Myocyte (in vitro differentiated cells): ENCODE measurements around the gene NSD1. TPM values are rescaled to one million over a fixed set of nuclear protein-coding genes. Genes with fewer than 3 reads are reported as not detected.
A peak's percentile ranks its signal among the peaks of the same experiment; 100 is the strongest.

Experiments
- DNase-seq: peaks from one replicate; pipeline ENCODE4 v3.0.0-alpha.2; 2012; ENCODE audit warnings: low read depth
- polyA plus RNA-seq: library from polyadenylated mRNA; unstranded; fragments of >200 nt; gene quantifications from one replicate; pipeline ENCODE4 v1.2.1, GENCODE V29; 2012; ENCODE audit warnings: missing spikeins
- total RNA-seq: library from RNA; depleted of rRNA; stranded (reverse); fragments of >200 nt; gene quantifications from 2 replicates; pipeline ENCODE4 v1.2.3, GENCODE V29; 2014

The NSD1 gene
- 37.0 and 39.6 TPM in 2 replicates for total RNA-seq
- 15.1 TPM for polyA plus RNA-seq

GRCh38 chr5:177133096-177133852 is at the start of gene NSD1:
Gene NSD1 (plus strand): TSS chr5:177133773. CDS start chr5:177135104, 1,331 bp downstream.
- DNase-seq = peak; percentile 85

GRCh38 chr5:177084175-177084574 is 49.4 kb upstream of the NSD1 start:
- DNase-seq = no peak

GRCh38 chr5:177085985-177086653 is 47.5 kb upstream of the NSD1 start:
- DNase-seq = no peak

DNA sequence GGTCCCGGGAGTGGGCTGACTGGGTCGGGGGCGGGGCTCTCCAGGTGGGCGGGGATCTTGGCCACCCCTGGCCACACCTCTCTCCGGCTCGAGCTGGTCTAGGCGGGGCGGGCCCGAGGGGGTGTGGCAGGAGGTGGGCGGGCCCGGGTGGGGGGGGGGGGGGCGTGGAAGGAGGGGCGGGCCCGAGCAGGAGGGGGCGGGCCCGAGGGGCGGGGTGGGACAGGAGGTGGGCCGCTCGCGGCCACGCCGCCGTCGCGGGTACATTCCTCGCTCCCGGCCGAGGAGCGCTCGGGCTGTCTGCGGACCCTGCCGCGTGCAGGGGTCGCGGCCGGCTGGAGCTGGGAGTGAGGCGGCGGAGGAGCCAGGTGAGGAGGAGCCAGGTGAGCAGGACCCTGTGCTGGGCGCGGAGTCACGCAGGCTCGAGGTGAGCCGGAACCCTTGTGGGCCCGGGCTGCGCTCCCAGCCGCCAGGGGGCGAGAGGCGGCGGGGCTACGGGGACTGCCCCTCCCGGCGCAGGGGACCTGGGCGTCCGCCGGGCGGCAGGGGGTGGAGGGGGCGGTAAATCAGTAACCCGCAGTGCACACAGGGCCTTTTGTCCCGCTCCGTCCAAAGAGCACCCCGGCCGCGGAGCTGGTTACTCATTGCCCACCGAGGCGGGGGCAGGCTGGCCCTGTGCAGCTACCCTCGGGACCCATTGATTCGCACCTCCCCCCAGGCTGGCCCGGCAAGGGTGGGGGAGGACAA is 46.7 kb upstream of the NSD1 start, which contains the start of gene FGFR4:
TSS of gene FGFR4 (plus strand) at position 262 of the 744 bp plus-strand sequence. CDS start 2,688 bp downstream, outside the sequence.
- DNase-seq = peak; percentile 75

GRCh38 chr5:177087398-177088005 is 46.1 kb upstream of the NSD1 start:
- no peak for DNase-seq

DNA sequence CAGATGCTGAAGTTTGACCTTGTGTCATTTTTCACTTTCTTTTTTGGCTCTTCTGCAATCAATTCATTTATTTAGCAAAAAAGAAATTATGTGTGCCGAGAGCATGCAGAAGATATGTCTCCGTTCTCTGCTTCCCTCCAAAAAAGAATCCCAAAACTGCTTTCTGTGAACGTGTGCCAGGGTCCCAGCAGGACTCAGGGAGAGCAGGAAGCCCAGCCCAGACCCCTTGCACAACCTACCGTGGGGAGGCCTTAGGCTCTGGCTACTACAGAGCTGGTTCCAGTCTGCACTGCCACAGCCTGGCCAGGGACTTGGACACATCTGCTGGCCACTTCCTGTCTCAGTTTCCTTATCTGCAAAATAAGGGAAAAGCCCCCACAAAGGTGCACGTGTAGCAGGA is 44.4 kb upstream of the NSD1 start:
- DNase-seq = no peak

DNA sequence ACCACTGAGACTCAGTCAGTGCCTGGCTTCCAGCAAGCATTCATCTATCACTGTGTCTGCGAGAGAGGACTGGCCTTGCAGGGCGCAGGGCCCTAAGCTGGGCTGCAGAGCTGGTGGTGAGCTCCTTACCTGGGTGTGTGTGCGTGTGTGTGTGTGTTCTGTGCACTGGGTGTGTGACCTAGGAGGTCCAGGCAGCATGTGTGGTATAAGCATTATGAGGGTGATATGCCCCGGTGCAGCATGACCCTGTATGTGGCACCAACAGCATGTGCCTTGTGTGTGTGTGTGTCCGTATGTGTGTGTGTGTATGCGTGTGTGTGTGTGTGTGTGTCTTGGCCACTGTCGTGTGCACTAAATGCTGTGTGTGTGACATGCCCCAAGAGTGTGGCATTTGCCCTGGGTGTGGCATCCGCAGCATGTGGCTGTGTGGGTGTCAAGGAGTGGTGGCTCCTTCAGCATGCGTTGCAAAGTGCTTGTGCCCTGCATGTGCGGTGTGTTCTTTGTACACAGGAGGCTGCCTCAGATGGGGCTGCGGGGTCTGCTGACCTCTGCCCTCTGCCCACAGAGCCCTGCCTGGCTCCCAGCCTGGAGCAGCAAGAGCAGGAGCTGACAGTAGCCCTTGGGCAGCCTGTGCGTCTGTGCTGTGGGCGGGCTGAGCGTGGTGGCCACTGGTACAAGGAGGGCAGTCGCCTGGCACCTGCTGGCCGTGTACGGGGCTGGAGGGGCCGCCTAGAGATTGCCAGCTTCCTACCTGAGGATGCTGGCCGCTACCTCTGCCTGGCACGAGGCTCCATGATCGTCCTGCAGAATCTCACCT is 43.5 kb upstream of the NSD1 start:
- DNase-seq = no peak

GRCh38 chr5:177090813-177091212 is 42.8 kb upstream of the NSD1 start:
- DNase-seq = no peak

DNA sequence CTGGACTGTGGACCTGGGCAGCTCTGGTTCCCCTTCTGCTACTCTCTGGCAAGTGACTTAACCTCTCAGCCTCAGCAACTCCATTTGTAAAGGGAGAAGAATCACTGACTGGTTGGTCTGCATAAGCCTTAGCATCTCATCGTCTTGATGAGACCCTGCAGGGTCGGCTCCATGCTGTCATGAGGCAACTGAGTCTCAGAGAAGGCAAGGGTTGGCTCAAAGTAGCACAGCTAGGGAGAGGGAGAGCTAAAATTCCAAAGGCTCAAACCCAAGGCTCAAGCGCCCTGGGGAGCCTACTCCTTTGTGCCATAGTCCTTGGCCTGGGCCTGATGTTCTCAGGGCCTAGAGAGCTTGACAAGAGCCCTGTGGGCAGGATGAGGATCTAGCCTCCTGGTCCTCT is 42.3 kb upstream of the NSD1 start:
- no peak for DNase-seq

DNA sequence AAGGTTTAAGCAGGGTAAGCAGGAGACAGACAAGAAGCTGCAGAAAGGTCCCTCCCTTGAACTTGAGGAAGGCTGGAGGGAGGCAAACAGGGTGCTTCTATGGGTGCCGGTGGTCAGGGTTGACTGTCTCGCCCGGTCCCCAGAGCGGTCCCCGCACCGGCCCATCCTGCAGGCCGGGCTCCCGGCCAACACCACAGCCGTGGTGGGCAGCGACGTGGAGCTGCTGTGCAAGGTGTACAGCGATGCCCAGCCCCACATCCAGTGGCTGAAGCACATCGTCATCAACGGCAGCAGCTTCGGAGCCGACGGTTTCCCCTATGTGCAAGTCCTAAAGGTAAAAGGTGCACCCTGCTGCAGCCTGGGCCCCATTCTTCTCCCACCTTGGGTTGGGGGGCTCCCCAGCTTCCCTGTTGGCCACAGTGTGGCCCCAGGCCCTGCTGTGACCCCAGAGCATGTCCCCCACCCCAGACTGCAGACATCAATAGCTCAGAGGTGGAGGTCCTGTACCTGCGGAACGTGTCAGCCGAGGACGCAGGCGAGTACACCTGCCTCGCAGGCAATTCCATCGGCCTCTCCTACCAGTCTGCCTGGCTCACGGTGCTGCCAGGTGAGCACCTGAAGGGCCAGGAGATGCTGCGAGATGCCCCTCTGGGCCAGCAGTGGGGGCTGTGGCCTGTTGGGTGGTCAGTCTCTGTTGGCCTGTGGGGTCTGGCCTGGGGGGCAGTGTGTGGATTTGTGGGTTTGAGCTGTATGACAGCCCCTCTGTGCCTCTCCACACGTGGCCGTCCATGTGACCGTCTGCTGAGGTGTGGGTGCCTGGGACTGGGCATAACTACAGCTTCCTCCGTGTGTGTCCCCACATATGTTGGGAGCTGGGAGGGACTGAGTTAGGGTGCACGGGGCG is 41.1 kb upstream of the NSD1 start:
- DNase-seq = no peak

- DNase-seq = no peak
Measured at GRCh38 chr5:177093082-177093712, 40.4 kb upstream of the NSD1 start.

- no peak for DNase-seq
Measured at GRCh38 chr5:177093803-177094202, 39.8 kb upstream of the NSD1 start.

DNA sequence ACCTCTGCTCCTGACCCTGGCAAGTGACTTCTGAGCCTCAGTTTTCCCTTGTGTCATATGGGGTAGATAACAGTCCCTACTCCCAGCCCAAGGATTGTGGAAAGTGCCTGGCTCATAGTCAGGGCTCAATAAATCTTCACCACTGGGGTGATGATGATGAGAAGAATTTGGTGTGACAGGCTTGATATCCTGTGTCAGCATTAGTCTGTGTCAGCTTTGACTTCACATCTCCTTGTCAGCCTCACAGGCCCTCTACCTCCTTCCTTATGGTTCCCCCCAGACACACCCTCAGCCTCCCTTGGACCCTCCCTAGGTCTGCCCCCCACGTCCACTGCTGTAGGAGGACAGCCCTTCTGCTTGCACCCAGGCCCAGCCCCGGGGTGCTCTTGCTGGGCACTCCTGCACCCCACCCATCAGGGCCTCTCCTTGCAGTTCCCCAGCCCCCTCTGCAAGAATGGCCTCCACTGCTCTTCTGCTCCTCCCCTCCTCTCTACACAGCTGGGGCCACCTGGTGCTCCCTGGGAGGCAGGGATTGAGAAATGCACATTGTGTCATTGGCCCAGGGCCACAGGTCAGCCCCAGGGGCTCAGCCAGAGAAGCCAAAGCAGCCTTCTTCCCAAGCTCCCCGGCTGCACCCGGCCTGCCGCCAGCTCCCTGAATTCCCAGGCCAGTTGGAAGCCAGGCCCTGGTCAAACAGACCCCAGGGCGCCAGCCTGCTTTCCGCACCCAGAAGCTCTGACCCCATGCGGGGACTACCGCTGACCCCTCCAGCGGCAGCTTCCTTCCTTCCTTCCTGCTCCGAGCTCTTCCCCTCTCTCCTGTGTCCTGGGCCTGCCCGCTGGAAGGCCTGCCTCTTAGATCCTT is 39.1 kb upstream of the NSD1 start:
- DNase-seq = peak; percentile 88

DNA sequence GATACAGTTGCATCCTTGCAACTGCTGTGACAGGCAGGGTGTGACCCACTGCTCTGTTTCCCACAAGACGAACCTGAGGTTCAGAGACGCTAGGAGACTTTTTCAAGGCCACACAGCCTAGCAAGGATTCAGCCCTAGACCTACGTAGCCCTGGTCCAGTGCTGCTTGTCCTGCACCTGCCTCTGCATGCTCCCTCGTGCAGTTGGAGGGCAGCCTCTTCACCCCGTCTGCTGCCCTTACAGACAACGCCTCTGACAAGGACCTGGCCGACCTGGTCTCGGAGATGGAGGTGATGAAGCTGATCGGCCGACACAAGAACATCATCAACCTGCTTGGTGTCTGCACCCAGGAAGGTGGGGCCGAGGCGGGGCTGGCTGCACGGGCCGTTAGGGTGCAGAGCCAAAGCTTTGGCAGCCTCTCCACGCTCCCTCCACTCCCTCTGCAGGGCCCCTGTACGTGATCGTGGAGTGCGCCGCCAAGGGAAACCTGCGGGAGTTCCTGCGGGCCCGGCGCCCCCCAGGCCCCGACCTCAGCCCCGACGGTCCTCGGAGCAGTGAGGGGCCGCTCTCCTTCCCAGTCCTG is 38.4 kb upstream of the NSD1 start:
- DNase-seq = no peak

DNA sequence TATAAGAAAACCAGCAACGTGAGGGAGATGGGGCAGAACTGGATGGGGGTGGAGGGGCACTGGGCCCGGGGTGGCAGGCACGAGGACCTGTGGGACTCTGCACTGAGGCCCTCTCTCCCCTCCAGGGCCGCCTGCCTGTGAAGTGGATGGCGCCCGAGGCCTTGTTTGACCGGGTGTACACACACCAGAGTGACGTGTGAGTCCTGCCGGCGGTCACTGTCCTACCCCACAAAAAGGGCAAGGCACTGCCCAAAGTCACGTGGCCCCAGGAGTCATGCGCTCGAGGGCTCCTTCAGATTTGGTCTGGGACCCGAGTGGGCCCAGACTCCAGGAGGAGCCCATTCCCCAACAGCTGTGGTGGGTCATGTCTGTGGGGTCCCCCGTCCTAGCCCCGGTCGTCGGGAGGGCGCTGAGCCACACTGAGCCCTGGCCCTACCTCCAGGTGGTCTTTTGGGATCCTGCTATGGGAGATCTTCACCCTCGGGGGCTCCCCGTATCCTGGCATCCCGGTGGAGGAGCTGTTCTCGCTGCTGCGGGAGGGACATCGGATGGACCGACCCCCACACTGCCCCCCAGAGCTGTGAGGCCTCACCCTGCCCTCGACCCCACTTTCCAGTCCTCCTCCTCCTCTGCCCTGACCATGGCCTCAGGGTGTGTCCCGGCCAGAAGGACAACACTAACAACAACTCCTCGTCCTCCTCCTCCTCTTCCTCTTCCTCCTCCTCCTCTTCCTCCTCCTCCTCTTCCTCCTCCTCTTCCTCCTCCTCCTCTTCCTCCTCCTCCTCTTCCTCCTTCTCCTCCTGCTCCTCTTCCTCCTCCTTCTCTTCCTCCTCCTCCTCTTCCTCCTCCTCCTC is 37.2 kb upstream of the NSD1 start:
- no peak for DNase-seq
